ENCODE results near the gene FBXW5. TPM values are rescaled to one million over a fixed set of nuclear protein-coding genes. Genes with fewer than 3 reads are reported as not detected.

The FBXW5 gene
- total and polyA plus RNA-seq, 10 of the 15 experiments (the other 5 are each of a cell fraction or from before 2014, with no cell fraction given) = 0.21 to 97.3 (median 44.5) TPM

DNA sequence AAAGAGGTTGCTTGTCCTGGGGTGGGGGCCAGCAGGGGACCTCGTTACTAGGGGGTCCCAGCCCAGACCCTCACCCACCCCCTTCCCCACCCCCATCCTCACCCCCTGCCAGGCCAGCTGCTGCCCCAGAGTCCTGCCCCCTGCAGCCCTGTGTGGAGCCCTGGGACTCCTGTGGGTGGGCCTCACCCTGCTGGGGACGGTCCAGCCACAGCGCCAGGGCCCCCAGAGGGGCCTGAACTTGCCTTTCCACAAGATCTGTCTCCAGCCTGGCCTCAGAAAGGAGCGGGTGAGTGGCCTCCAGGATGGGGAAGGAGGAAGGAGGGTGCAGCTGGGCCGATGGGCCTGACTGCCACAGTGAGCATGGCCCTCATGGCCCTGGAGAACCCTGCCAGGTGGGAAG, 25.2 kb upstream of the FBXW5 start:
- H2AFZ ChIP-seq (ENCODE audit: control insufficient read depth, low read depth, low read length) = no peak overlapping the region
- WGBS (ENCODE audit: insufficient coverage, insufficient replicate concordance, low lambda C conversion rate, missing lambda C conversion rate) = 5% methylated on average over 4 of the region's 5 CpGs
- H3K36me3 ChIP-seq (ENCODE audit: control insufficient read depth in 2 of 2, insufficient read depth in 2 of 2, low read length in 1 of 2) = no peaks in the 10 kb centered on the region
- H3K27ac ChIP-seq (ENCODE audit: control insufficient read depth, insufficient read depth) = no peak overlapping the region
- peaks cover 7% of the 10 kb centered on the region for H3K4me1 ChIP-seq (ENCODE audit: control insufficient read depth, insufficient read depth, low read length)
- H3K79me2 ChIP-seq (ENCODE audit: control insufficient read depth, insufficient read depth, low read length) = no peaks in the 10 kb centered on the region
- in situ Hi-C loops (cut with MboI) (no loop called here), intact Hi-C loops (cut with micrococcal nuclease; ENCODE audit: unreplicated experiment) (no loop called here)
- CTCF ChIA-PET = no interaction called here
- H4K20me1 ChIP-seq (ENCODE audit: control insufficient read depth, insufficient read depth) = no peaks in the 10 kb centered on the region; the same call in 1 of the 2 replicates
- no peak overlapping the region for H3K4me2 ChIP-seq (ENCODE audit: control insufficient read depth, insufficient read depth)
- ATAC-seq (no peak), FAIRE-seq (no peak), DNase-seq (ENCODE audit: low read depth, low spot score) (no peak)
- POLR2A ChIA-PET = no interaction called here
- TF ChIP-seq STAT3 (IDR thresholded peaks at IDR 0.05; ENCODE audit: low read depth, low read length) (no peak), ESRRA (IDR thresholded peaks at IDR 0.05; ENCODE audit: low read length) (no peak), MYC (IDR thresholded peaks at IDR 0.05; ENCODE audit: insufficient read depth, insufficient read length, insufficient replicate concordance, low read length, severe bottlenecking) (no peak), EED (IDR thresholded peaks at IDR 0.05; ENCODE audit: low read depth) (no peak), NFXL1 (IDR thresholded peaks at IDR 0.05; ENCODE audit: borderline replicate concordance) (no peak), ZSCAN29 (IDR thresholded peaks at IDR 0.05) (no peak), ETV6 (conservative IDR thresholded peaks at IDR 0.05 in 1 of 2, IDR thresholded peaks at IDR 0.05 in 1 of 2; ENCODE audit: borderline replicate concordance in 1 of 2, low read depth in 1 of 2) (no peak), MXI1 (IDR thresholded peaks at IDR 0.05; ENCODE audit: low read depth, low read length) (no peak)
- H3K9ac ChIP-seq (ENCODE audit: control insufficient read depth, insufficient read depth, low read length) = no peak overlapping the region
- no peaks in the 10 kb centered on the region for H3K27me3 ChIP-seq (replicated peaks in 1 of 2; ENCODE audit: control insufficient read depth in 2 of 2, insufficient read depth in 2 of 2, low read length in 1 of 2)
- RAD21 ChIA-PET (ENCODE audit: unreplicated experiment) = no interaction called here
- H3K4me3 ChIP-seq = no peak overlapping the region
- no peaks in the 10 kb centered on the region for H3K9me3 ChIP-seq (replicated peaks; ENCODE audit: control insufficient read depth, insufficient read depth, low read length)
- BruUV-seq (replicated peaks) = no TSS peak
- SMC1A ChIA-PET (ENCODE audit: uncharacterized antibody, unreplicated experiment) = no interaction called here

DNA sequence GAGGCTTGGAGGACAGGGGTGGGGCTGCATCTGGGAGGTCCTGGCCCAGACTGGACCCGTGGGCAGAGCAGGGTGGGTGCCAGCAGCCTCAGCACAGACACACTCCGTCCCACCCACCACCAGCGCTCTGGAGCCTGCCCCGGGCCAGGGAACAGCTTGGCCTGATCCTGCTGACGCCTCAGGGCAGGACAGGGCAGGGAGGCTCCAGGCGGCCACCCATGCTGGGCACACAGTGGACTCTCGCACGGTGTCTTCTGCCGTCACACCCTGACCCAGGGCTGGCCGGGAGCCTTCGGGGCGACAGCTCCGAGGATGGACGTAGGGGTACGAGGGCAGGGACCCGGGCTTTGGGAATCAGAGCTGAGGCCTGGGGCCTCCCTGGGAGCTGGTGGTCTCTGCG, 24.6 kb upstream of the FBXW5 start:
- in situ Hi-C loops (cut with MboI) (no loop called here), intact Hi-C loops (cut with micrococcal nuclease; ENCODE audit: unreplicated experiment) (no loop called here)
- no peaks in the 10 kb centered on the region; the same call in 1 of the 2 replicates for H4K20me1 ChIP-seq (ENCODE audit: control insufficient read depth, insufficient read depth)
- TF ChIP-seq WRNIP1 (IDR thresholded peaks at IDR 0.05; ENCODE audit: borderline replicate concordance, low read depth, low read length) = no peak
- TF ChIP-seq HDAC2 (IDR thresholded peaks at IDR 0.05) = no peak
- TF ChIP-seq FOXK2 (IDR thresholded peaks at IDR 0.05) = no peak
- TF ChIP-seq RAD21 (IDR thresholded peaks at IDR 0.05; ENCODE audit: insufficient read depth, low read depth, low read length) = no peak
- H3K36me3 ChIP-seq (ENCODE audit: control insufficient read depth in 2 of 2, insufficient read depth in 2 of 2, low read length in 1 of 2) = no peaks in the 10 kb centered on the region
- no peaks in the 10 kb centered on the region for H3K79me2 ChIP-seq (ENCODE audit: control insufficient read depth, insufficient read depth, low read length)
- ATAC-seq (no peak), FAIRE-seq (no peak), DNase-seq (ENCODE audit: low read depth, low spot score) (no peak)
- ChIA-PET POLR2A (no interaction called here), CTCF (interaction anchor here (0.8 kb wide), 1 partner anchor 22 kb away, joined by 4 read pairs; no protein-coding TSS in a partner anchor), RAD21 (ENCODE audit: unreplicated experiment) (no interaction called here), SMC1A (ENCODE audit: uncharacterized antibody, unreplicated experiment) (no interaction called here)
- no peak overlapping the region for H2AFZ ChIP-seq (ENCODE audit: control insufficient read depth, low read depth, low read length)
- 36% methylated on average over 16 of the region's 17 CpGs for WGBS (ENCODE audit: insufficient coverage, insufficient replicate concordance, low lambda C conversion rate, missing lambda C conversion rate)
- H3K4me1 ChIP-seq (ENCODE audit: control insufficient read depth, insufficient read depth, low read length) = peaks cover 7% of the 10 kb centered on the region
- H3K4me3 ChIP-seq = no peak overlapping the region
- no peak overlapping the region for H3K9ac ChIP-seq (ENCODE audit: control insufficient read depth, insufficient read depth, low read length)
- H3K9me3 ChIP-seq (replicated peaks; ENCODE audit: control insufficient read depth, insufficient read depth, low read length) = no peaks in the 10 kb centered on the region
- H3K4me2 ChIP-seq (ENCODE audit: control insufficient read depth, insufficient read depth) = no peak overlapping the region
- BruUV-seq (replicated peaks) = no TSS peak
- H3K27me3 ChIP-seq (replicated peaks in 1 of 2; ENCODE audit: control insufficient read depth in 2 of 2, insufficient read depth in 2 of 2, low read length in 1 of 2) = no peaks in the 10 kb centered on the region
- no peak overlapping the region for H3K27ac ChIP-seq (ENCODE audit: control insufficient read depth, insufficient read depth)
